ENCODE measurements around the gene GZF1. TPM values are rescaled to one million over a fixed set of nuclear protein-coding genes. Genes with fewer than 3 reads are reported as not detected.
A peak's percentile ranks its signal among the peaks of the same experiment; 100 is the strongest.

The GZF1 gene
- total RNA-seq: 10.6 TPM
- 8.5 TPM for polyA plus RNA-seq
- long read RNA-seq, donor 1: 0 reads
- long read RNA-seq, donor 2, full-length matches to known transcripts: 3 of 3 reads
- long read RNA-seq, donor 2, partial matches to known transcripts: 0 of 3 reads
- long read RNA-seq, donor 2, other reads (novel, unspliced or antisense): 0 of 3 reads
- long read RNA-seq, donor 3, full-length matches to known transcripts: 1 of 9 reads
- long read RNA-seq, donor 3, partial matches to known transcripts: 8 of 9 reads
- long read RNA-seq, donor 3, other reads (novel, unspliced or antisense): 0 of 9 reads
- long read RNA-seq, donor 4, full-length matches to known transcripts: 1 of 1 reads
- long read RNA-seq, donor 4, partial matches to known transcripts: 0 of 1 reads
- long read RNA-seq, donor 4, other reads (novel, unspliced or antisense): 0 of 1 reads
- long read RNA-seq, donor 5, full-length matches to known transcripts: 1 of 11 reads
- long read RNA-seq, donor 5, partial matches to known transcripts: 10 of 11 reads
- long read RNA-seq, donor 5, other reads (novel, unspliced or antisense): 0 of 11 reads
- long read RNA-seq, donor 6, full-length matches to known transcripts: 1 of 1 reads
- long read RNA-seq, donor 6, partial matches to known transcripts: 0 of 1 reads
- long read RNA-seq, donor 6, other reads (novel, unspliced or antisense): 0 of 1 reads
- long read RNA-seq, donor 7, full-length matches to known transcripts: 1 of 9 reads
- long read RNA-seq, donor 7, partial matches to known transcripts: 8 of 9 reads
- long read RNA-seq, donor 7, other reads (novel, unspliced or antisense): 0 of 9 reads
- long read RNA-seq, donor 8, full-length matches to known transcripts: 1 of 1 reads
- long read RNA-seq, donor 8, partial matches to known transcripts: 0 of 1 reads
- long read RNA-seq, donor 8, other reads (novel, unspliced or antisense): 0 of 1 reads
- long read RNA-seq, donor 9: 0 reads
- long read RNA-seq, donor 10: 0 reads

- H3K9me3 ChIP-seq (ENCODE audit: control insufficient read depth in 2 of 2, insufficient read depth in 1 of 2, low read length in 1 of 2): no peaks in the 10 kb centered on the region
- peak; percentile 82 to 98 (median 94) for DNase-seq (ENCODE audit: low read depth in 6 of 9, low spot score in 9 of 9)
- H3K27ac ChIP-seq (ENCODE audit: low read depth in 1 of 2, low read length in 1 of 2): peak within 1 kb of the TSS; percentile 94 to 97
- peak within 1 kb of the TSS; percentile 79 to 81 for H3K4me3 ChIP-seq (ENCODE audit: low read length in 2 of 2)
- no peaks in the 10 kb centered on the region for H3K27me3 ChIP-seq (ENCODE audit: control insufficient read depth in 2 of 2, insufficient read depth in 1 of 2, low read length in 1 of 2)
- H3K4me1 ChIP-seq (ENCODE audit: control insufficient read depth in 2 of 2, insufficient read depth in 2 of 2, low read length in 2 of 2): peaks cover 11 to 29% of the 10 kb centered on the region in 2 donors
- H3K36me3 ChIP-seq (ENCODE audit: control insufficient read depth in 2 of 2, insufficient read depth in 2 of 2, low read length in 1 of 2): peaks cover 6 to 10% of the 10 kb centered on the region in 2 donors
- under 1% methylated on average over 114 of the region's 114 CpGs for WGBS
These were observed at the start of gene GZF1 for GRCh38 chr20:23361476-23362391. Gene GZF1, plus strand, starts transcription at chr20:23362182. Its CDS starts 2,202 bp downstream, at chr20:23364384.

DNA sequence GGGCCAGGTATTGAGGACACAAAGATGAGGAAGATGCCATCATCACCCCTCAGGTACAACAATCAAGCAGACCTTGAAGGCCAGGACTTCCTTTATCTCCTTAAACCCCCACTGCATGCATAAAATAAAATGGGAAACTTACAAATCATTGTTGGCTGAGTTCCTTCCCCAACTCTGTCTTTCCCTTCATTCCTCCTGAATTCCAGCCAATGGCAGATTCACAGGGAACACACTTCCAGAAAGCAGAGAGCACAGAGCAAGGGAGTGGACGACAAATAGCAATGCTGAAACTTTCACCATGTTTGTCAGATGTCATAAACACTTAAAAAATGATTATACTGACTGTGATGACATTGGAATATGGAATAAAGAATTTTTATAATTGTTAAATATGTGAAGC, 48.7 kb upstream of the GZF1 start:
- H3K36me3 ChIP-seq (ENCODE audit: control insufficient read depth in 2 of 2, insufficient read depth in 2 of 2, low read length in 1 of 2): no peaks in the 10 kb centered on the region
- WGBS: 91% methylated on average over 1 of the region's 1 CpG
- no peaks in the 10 kb centered on the region for H3K27me3 ChIP-seq (ENCODE audit: control insufficient read depth in 2 of 2, insufficient read depth in 1 of 2, low read length in 1 of 2)
- H3K9me3 ChIP-seq (ENCODE audit: control insufficient read depth in 2 of 2, insufficient read depth in 1 of 2, low read length in 1 of 2): no peaks in the 10 kb centered on the region
- no peaks in the 10 kb centered on the region for H3K4me1 ChIP-seq (ENCODE audit: control insufficient read depth in 2 of 2, insufficient read depth in 2 of 2, low read length in 2 of 2)
- DNase-seq (ENCODE audit: low read depth in 6 of 9, low spot score in 9 of 9): no peak
- H3K4me3 ChIP-seq (ENCODE audit: low read length in 2 of 2): no peak overlapping the region
- no peak overlapping the region for H3K27ac ChIP-seq (ENCODE audit: low read depth in 1 of 2, low read length in 1 of 2)

DNA sequence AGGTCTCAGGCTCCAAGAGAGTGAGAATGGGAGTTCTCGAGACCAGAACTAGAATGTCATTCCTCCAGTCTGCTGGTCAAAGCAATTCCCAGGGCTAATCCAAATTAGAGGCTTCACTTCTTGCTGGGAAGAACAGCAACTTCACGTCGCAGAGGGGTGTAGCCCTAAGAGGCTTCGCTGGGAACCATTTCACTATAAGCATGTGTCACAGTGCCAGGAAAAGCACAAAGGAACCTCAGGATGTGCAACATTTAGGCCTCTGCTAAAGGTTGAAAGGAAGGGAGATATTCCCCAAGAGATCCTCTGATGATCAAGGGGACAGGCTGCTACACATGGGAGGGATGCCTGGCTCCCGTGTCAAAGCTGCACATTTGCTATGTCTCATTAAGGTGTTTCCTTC, 47.3 kb upstream of the GZF1 start:
- no peak for DNase-seq (ENCODE audit: low read depth in 6 of 9, low spot score in 9 of 9)
- 96% methylated on average over 5 of the region's 5 CpGs for WGBS

GRCh38 chr20:23315099-23315498, 46.9 kb upstream of the GZF1 start:
- H3K36me3 ChIP-seq (ENCODE audit: control insufficient read depth in 2 of 2, insufficient read depth in 2 of 2, low read length in 1 of 2): no peaks in the 10 kb centered on the region
- no peaks in the 10 kb centered on the region for H3K4me1 ChIP-seq (ENCODE audit: control insufficient read depth in 2 of 2, insufficient read depth in 2 of 2, low read length in 2 of 2)
- no peak overlapping the region for H3K4me3 ChIP-seq (ENCODE audit: low read length in 2 of 2)
- DNase-seq (ENCODE audit: low read depth in 6 of 9, low spot score in 9 of 9): no peak
- H3K27me3 ChIP-seq (ENCODE audit: control insufficient read depth in 2 of 2, insufficient read depth in 1 of 2, low read length in 1 of 2): no peaks in the 10 kb centered on the region
- H3K9me3 ChIP-seq (ENCODE audit: control insufficient read depth in 2 of 2, insufficient read depth in 1 of 2, low read length in 1 of 2): no peaks in the 10 kb centered on the region
- 94% methylated on average over 9 of the region's 9 CpGs for WGBS
- no peak overlapping the region for H3K27ac ChIP-seq (ENCODE audit: low read depth in 1 of 2, low read length in 1 of 2)

More for the DNA sequence above, 47.3 kb upstream of the GZF1 start:
- H3K4me3 ChIP-seq (ENCODE audit: low read length in 2 of 2): no peak overlapping the region
- H3K27ac ChIP-seq (ENCODE audit: low read depth in 1 of 2, low read length in 1 of 2): no peak overlapping the region
- no peaks in the 10 kb centered on the region for H3K27me3 ChIP-seq (ENCODE audit: control insufficient read depth in 2 of 2, insufficient read depth in 1 of 2, low read length in 1 of 2)
- no peaks in the 10 kb centered on the region for H3K4me1 ChIP-seq (ENCODE audit: control insufficient read depth in 2 of 2, insufficient read depth in 2 of 2, low read length in 2 of 2)
- no peaks in the 10 kb centered on the region for H3K9me3 ChIP-seq (ENCODE audit: control insufficient read depth in 2 of 2, insufficient read depth in 1 of 2, low read length in 1 of 2)
- no peaks in the 10 kb centered on the region for H3K36me3 ChIP-seq (ENCODE audit: control insufficient read depth in 2 of 2, insufficient read depth in 2 of 2, low read length in 1 of 2)

DNA sequence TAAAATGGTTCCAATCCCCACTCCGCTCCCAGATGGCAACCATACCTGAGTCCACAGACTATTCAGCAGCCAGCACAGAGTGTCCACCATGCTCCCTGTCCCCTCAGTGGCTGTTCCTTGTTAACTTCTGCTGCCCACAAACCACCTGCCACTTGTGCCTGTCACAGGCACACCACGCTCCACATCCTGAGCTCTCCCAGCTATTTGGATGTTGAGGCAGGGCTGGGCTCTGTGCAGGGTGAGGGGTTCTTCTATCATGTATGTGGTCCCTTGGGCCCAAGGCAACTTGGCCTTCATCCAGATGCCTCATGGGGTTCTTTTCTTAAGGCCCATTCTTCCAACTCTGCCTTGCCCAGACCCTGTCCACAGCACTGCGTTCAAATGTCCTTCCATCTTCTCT, 45.4 kb upstream of the GZF1 start:
- no peak for DNase-seq (ENCODE audit: low read depth in 6 of 9, low spot score in 9 of 9)
- no peaks in the 10 kb centered on the region for H3K27me3 ChIP-seq (ENCODE audit: control insufficient read depth in 2 of 2, insufficient read depth in 1 of 2, low read length in 1 of 2)

DNA sequence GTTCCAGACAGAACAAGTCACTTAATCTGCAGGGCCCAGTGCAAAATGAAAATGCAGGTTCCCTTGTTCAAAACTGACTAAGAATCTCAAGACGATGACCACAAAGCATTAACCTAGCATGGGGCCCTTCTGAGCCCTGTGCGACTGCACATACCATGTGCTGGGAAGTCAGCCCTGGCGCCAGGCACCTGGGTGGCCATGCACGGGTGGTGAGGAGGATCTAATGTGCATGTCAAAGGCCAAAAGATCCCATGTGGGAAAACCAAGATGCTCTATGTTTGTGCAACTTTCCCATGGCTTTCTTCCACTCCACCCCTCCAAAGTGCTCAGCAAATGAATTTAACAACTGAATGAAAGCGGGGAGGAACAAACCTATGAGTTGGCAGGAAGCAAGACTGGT, 44.9 kb upstream of the GZF1 start:
- Histone ChIP-seq H3K9me3 (ENCODE audit: control insufficient read depth in 2 of 2, insufficient read depth in 1 of 2, low read length in 1 of 2) (no peaks in the 10 kb centered on the region), H3K36me3 (ENCODE audit: control insufficient read depth in 2 of 2, insufficient read depth in 2 of 2, low read length in 1 of 2) (no peaks in the 10 kb centered on the region), H3K27ac (ENCODE audit: low read depth in 1 of 2, low read length in 1 of 2) (no peak overlapping the region), H3K27me3 (ENCODE audit: control insufficient read depth in 2 of 2, insufficient read depth in 1 of 2, low read length in 1 of 2) (no peaks in the 10 kb centered on the region), H3K4me1 (ENCODE audit: control insufficient read depth in 2 of 2, insufficient read depth in 2 of 2, low read length in 2 of 2) (no peaks in the 10 kb centered on the region), H3K4me3 (ENCODE audit: low read length in 2 of 2) (no peak overlapping the region)
- DNase-seq (ENCODE audit: low read depth in 6 of 9, low spot score in 9 of 9): no peak
- WGBS: 95% methylated on average over 5 of the region's 5 CpGs

More for the DNA sequence above, 45.4 kb upstream of the GZF1 start:
- Histone ChIP-seq H3K36me3 (ENCODE audit: control insufficient read depth in 2 of 2, insufficient read depth in 2 of 2, low read length in 1 of 2) (no peaks in the 10 kb centered on the region), H3K27ac (ENCODE audit: low read depth in 1 of 2, low read length in 1 of 2) (no peak overlapping the region), H3K4me1 (ENCODE audit: control insufficient read depth in 2 of 2, insufficient read depth in 2 of 2, low read length in 2 of 2) (no peaks in the 10 kb centered on the region), H3K4me3 (ENCODE audit: low read length in 2 of 2) (no peak overlapping the region), H3K9me3 (ENCODE audit: control insufficient read depth in 2 of 2, insufficient read depth in 1 of 2, low read length in 1 of 2) (no peaks in the 10 kb centered on the region)
- 97% methylated on average over 3 of the region's 3 CpGs for WGBS

DNA sequence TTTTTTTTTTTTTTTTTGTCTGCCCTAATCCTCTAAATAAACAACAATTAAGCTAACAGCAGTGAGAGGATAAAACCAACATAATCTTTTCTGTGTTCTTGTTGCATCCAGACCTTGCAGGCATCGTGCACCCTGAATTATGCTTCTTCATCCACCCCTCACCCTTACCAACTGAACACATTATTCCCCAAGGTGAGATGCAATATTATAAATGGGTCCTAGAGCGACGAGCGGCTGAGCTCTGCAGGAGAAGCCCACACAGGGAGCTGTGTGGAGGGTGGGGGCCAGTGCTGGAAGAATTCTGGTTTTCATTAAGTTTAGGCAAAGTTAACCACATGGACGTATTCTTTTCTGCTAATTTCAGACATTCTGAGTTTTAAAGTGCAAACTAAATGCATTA, 43.6 kb upstream of the GZF1 start:
- no peak overlapping the region for H3K4me3 ChIP-seq (ENCODE audit: low read length in 2 of 2)
- no peaks in the 10 kb centered on the region for H3K9me3 ChIP-seq (ENCODE audit: control insufficient read depth in 2 of 2, insufficient read depth in 1 of 2, low read length in 1 of 2)
- H3K36me3 ChIP-seq (ENCODE audit: control insufficient read depth in 2 of 2, insufficient read depth in 2 of 2, low read length in 1 of 2): no peaks in the 10 kb centered on the region
- DNase-seq (ENCODE audit: low read depth in 6 of 9, low spot score in 9 of 9): no peak
- H3K27me3 ChIP-seq (ENCODE audit: control insufficient read depth in 2 of 2, insufficient read depth in 1 of 2, low read length in 1 of 2): no peaks in the 10 kb centered on the region
- WGBS: 95% methylated on average over 5 of the region's 5 CpGs
- no peak overlapping the region for H3K27ac ChIP-seq (ENCODE audit: low read depth in 1 of 2, low read length in 1 of 2)
- H3K4me1 ChIP-seq (ENCODE audit: control insufficient read depth in 2 of 2, insufficient read depth in 2 of 2, low read length in 2 of 2): no peaks in the 10 kb centered on the region

DNA sequence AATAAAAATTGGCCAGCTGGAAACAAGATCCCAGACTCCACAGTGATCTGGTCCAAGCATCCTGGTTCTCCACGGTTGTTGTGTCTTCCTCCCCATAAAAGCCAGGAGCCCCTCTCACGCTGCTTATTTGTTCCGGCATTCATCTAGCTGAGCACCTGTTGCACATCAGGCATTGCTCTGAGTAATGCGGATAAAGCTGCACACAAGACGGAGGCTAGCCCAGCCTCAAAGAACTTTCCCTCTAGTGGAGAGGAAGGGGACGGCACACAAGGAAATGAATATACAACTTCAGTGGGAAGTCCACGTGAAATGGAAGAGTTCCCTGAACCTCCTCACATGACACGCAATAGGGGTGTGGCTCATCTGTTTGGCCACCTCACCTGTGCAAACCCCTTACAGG, 41.7 kb upstream of the GZF1 start:
- H3K27me3 ChIP-seq (ENCODE audit: control insufficient read depth in 2 of 2, insufficient read depth in 1 of 2, low read length in 1 of 2): no peaks in the 10 kb centered on the region
- H3K4me3 ChIP-seq (ENCODE audit: low read length in 2 of 2): no peak overlapping the region
- WGBS: 95% methylated on average over 8 of the region's 8 CpGs
- no peak for DNase-seq (ENCODE audit: low read depth in 6 of 9, low spot score in 9 of 9)
- H3K4me1 ChIP-seq (ENCODE audit: control insufficient read depth in 2 of 2, insufficient read depth in 2 of 2, low read length in 2 of 2): no peaks in the 10 kb centered on the region
- H3K9me3 ChIP-seq (ENCODE audit: control insufficient read depth in 2 of 2, insufficient read depth in 1 of 2, low read length in 1 of 2): no peaks in the 10 kb centered on the region
- H3K27ac ChIP-seq (ENCODE audit: low read depth in 1 of 2, low read length in 1 of 2): no peak overlapping the region
- H3K36me3 ChIP-seq (ENCODE audit: control insufficient read depth in 2 of 2, insufficient read depth in 2 of 2, low read length in 1 of 2): no peaks in the 10 kb centered on the region
